Anterior cingulate cortex (tissue), 58 donors: ENCODE measurements around the gene FASTKD2.

Experiments
- DNase-seq, 58 donors: peaks; one replicate each; lab custom pipeline; 2025; lab: John Stamatoyannopoulos, UW

Gene FASTKD2

DNA sequence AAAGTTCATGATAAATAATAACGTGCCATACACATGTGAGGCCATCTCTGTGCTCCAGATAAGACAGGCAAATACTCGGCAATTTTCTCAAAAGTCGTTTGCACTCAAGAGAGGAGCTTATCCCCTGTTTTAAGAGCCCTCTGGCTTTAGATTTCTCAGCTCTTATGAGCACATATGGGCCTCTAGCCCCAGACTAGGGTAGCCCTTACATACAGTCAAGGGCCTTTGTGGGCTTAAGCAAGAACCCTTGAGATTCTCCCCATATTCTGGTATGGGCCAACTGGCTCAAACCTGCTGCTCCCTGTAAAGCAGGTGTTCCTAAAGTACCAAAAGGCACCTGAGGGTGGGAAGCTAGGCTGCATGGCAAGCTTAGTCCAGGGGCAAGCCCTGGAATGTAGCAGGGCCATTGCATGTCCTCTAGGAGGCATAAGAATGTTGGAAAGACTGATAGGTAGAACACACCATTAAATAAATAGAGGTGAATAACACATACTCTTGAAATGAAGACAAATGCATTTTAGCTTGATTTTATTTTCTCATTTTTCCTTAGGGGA is 66.1 kb downstream of the FASTKD2 start:
- DNase-seq = no peak

DNA sequence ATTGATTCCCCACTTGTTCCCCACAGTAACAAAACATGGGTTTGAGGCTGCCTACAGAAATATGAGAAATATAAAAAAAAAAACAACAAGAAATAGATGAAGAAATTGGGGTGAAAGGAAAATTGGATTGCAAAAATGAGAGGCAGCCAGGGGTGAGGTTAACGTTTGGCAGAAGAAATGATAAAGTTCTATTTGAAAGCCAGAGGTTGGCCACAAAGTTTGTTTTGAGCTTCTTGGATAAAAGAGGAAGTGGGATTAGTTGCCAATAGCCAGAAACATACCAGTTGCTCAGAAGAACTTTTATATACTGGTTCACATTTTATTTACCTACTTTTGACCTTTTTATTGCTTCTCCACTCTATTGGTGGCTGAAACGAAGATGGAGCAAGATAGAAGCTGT is 67.5 kb downstream of the FASTKD2 start:
- no peak for DNase-seq

DNA sequence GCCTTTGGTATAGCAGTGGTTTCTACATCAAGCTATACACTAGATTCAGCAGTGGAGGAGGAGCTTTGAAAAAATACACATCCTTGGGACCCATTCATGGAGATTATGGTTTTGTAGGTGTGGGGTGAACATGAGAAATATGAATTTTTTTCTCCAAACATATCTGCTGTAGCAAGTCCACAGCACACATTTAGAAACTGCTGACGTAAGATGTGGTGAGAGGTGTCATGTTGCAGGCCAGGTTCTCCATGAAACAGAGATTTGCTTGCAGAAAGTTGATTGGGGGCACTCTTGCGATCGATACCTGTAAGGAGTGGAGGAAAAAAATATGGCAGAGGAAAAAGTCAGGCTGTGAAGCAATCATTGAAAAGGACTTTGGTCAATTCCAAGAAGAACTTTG is 67.9 kb downstream of the FASTKD2 start:
- no peak for DNase-seq

DNA sequence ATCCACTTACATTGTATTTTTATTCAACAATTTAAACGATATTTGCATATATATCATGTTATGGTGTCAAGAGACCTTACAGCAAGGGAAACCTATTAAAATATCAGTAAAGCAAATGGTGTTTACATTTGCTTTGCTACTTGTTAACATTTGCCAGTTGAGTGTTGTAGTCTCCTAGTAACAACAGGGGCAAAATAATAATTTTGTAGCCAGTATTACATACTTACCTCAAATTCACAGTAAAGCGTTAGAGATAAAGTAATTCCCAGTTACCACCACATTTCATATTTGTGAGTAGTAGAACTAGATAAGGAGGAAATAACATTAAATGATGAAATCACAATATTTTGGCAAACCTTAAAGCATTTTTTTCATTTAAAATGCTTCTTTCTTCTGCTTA is 71.3 kb downstream of the FASTKD2 start:
- DNase-seq = no peak

DNA sequence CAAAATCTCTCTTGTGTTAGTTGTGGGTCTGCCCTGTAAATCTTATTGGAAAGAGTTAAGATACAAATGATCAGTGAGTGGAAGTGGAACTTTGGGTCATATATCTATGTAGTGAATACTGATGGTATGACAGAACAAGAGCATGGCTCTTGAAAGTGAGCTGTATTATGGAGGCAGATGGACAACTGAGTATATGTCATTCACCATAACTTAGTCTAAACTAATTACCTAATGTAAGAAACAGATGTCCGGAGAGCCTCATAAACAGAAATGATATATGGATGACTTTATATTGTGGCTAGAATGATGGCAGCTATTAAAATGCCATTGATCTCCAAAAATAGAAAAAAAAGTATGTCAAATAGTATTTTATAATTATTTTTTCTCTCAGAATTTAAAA is 72.4 kb downstream of the FASTKD2 start:
- no peak for DNase-seq

DNA sequence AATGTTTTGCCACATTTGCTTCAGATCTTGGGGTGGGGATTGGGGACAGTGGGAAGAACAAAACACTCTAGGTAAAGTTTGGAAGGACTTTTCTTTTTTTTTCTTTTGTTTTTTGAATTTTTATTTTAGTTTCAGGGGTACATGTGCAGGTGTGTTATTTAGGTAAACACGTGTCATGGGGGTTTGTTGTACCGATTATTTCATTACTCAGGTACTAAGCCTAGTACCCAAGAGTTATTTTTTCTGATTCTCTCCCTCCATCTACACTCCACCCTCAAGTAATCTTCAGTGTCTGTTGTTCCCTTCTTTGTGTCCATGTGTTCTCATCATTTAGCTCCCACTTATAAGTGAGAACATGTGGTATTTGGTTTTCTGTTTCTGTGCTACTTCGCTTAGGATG is 73.3 kb downstream of the FASTKD2 start:
- no peak for DNase-seq

DNA sequence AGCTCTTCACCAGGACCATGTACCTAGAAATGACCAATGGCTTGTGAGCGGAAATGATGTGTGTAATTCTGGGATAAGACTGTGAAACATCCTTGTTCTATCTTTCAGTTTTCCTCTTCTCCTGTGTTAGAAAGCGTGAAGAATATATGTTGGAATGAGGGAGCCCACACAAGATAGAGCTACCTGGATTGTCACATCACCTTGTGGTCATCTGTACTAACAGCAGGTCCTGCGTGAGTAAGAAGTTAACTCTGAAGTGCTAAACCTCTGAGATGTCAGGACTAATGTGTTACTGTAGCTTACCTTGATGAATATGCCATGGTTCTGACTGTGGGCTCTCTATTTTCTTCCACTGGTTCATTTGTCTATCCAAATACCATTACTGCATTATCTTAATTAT is 75.6 kb downstream of the FASTKD2 start:
- no peak for DNase-seq
